ENCODE measurements around the gene RBPJ. TPM values are rescaled to one million over a fixed set of nuclear protein-coding genes. Genes with fewer than 3 reads are reported as not detected.

RBPJ gene
- polyA plus RNA-seq, 1 donor from 2014 or later = 89.8 TPM

DNA sequence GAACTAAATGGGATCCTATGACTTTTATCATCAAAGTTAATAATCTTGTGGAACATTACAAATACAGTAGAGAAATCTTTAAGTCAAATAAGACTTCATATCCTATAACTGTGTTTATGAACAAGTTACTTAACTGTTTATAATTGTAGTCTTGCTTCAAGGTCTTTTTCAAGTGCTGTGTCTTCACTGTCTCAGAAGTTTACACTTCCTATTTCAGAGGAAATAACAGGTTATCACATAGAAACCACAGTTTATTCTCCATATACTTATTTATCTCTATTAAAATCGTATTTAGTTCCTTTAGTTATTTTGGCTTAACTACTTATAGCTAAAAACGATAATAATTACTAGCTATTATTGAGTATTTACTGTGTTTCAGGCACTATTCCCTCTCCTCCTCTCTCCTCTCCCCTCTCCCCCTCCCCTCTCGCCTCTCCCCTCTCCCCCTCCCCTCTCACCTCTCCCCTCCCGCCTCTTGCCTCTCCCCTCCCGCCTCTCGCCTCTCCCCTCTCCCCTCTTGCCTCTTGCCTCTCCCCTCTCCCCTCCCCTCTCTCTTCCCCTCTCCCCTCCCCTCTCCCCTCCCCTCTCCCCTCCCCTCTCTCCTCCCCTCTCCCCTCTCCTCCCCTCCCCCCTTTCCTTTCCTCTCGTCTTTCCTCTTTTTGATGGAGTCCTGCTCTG, 63.7 kb downstream of the RBPJ start:
- H3K27me3 ChIP-seq (ENCODE audit: insufficient read depth, low read depth, low read length) = no peaks in the 10 kb centered on the region
- no peak overlapping the region for H3K9ac ChIP-seq (ENCODE audit: low read length)
- H3K4me2 ChIP-seq (ENCODE audit: low read length) = no peak overlapping the region
- no peaks in the 10 kb centered on the region for H3F3A ChIP-seq (ENCODE audit: insufficient read depth, low read length, poor library complexity, severe bottlenecking)
- no peaks in the 10 kb centered on the region for H3K9me2 ChIP-seq (ENCODE audit: insufficient read depth, low read length)
- no peak overlapping the region for H3K27ac ChIP-seq (ENCODE audit: low read length)
- peaks cover 5% of the 10 kb centered on the region for H3K36me3 ChIP-seq (ENCODE audit: insufficient read depth, low read length)
- TF ChIP-seq, protein P1, sequence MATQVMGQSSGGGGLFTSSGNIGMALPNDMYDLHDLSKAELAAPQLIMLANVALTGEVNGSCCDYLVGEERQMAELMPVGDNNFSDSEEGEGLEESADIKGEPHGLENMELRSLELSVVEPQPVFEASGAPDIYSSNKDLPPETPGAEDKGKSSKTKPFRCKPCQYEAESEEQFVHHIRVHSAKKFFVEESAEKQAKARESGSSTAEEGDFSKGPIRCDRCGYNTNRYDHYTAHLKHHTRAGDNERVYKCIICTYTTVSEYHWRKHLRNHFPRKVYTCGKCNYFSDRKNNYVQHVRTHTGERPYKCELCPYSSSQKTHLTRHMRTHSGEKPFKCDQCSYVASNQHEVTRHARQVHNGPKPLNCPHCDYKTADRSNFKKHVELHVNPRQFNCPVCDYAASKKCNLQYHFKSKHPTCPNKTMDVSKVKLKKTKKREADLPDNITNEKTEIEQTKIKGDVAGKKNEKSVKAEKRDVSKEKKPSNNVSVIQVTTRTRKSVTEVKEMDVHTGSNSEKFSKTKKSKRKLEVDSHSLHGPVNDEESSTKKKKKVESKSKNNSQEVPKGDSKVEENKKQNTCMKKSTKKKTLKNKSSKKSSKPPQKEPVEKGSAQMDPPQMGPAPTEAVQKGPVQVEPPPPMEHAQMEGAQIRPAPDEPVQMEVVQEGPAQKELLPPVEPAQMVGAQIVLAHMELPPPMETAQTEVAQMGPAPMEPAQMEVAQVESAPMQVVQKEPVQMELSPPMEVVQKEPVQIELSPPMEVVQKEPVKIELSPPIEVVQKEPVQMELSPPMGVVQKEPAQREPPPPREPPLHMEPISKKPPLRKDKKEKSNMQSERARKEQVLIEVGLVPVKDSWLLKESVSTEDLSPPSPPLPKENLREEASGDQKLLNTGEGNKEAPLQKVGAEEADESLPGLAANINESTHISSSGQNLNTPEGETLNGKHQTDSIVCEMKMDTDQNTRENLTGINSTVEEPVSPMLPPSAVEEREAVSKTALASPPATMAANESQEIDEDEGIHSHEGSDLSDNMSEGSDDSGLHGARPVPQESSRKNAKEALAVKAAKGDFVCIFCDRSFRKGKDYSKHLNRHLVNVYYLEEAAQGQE (IDR thresholded peaks at IDR 0.05; ENCODE audit: borderline replicate concordance) = no peak
- no peak for TF ChIP-seq TAF1 (IDR thresholded peaks at IDR 0.05; ENCODE audit: low read depth)
- TF ChIP-seq SMC3 (conservative IDR thresholded peaks at IDR 0.05; ENCODE audit: poor library complexity) = no peak
- no peak for TF ChIP-seq POLR2AphosphoS5 (IDR thresholded peaks at IDR 0.05)
- TF ChIP-seq RAD21 (conservative IDR thresholded peaks at IDR 0.05) = no peak
- no peak for TF ChIP-seq EP300 (conservative IDR thresholded peaks at IDR 0.05; ENCODE audit: poor library complexity, severe bottlenecking)
- peaks cover 53% of the 10 kb centered on the region for H3K79me2 ChIP-seq (replicated peaks; ENCODE audit: insufficient read depth, low read length)
- no peak overlapping the region for H2AFZ ChIP-seq (ENCODE audit: low read depth, low read length)
- H3K4me3 ChIP-seq (ENCODE audit: low read length) = no peak overlapping the region
- no peaks in the 10 kb centered on the region for H4K20me1 ChIP-seq (ENCODE audit: insufficient read depth)
- no peaks in the 10 kb centered on the region for H3K9me3 ChIP-seq (ENCODE audit: low read length)

- H3F3A ChIP-seq (ENCODE audit: insufficient read depth, low read length, poor library complexity, severe bottlenecking) = no peaks in the 10 kb centered on the region
- peaks cover 41% of the 10 kb centered on the region for H3K79me2 ChIP-seq (replicated peaks; ENCODE audit: insufficient read depth, low read length)
- H3K27me3 ChIP-seq (ENCODE audit: insufficient read depth, low read depth, low read length) = no peaks in the 10 kb centered on the region
- H3K4me3 ChIP-seq (ENCODE audit: low read length) = no peak overlapping the region
- H2AFZ ChIP-seq (ENCODE audit: low read depth, low read length) = no peak overlapping the region
- no peaks in the 10 kb centered on the region for H3K9me2 ChIP-seq (ENCODE audit: insufficient read depth, low read length)
- no peaks in the 10 kb centered on the region for H4K20me1 ChIP-seq (ENCODE audit: insufficient read depth)
- no peak overlapping the region for H3K27ac ChIP-seq (ENCODE audit: low read length)
- H3K4me2 ChIP-seq (ENCODE audit: low read length) = no peak overlapping the region
- TF ChIP-seq MXI1 (conservative IDR thresholded peaks at IDR 0.05; ENCODE audit: poor library complexity, severe bottlenecking) (no peak), TAF1 (IDR thresholded peaks at IDR 0.05; ENCODE audit: low read depth) (no peak)
- H3K9ac ChIP-seq (ENCODE audit: low read length) = no peak overlapping the region
- H3K9me3 ChIP-seq (ENCODE audit: low read length) = no peaks in the 10 kb centered on the region
- H3K36me3 ChIP-seq (ENCODE audit: insufficient read depth, low read length) = peaks cover 5% of the 10 kb centered on the region
These were observed 64.9 kb downstream of the RBPJ start for GRCh38 chr4:26385690-26386089.

- no peaks in the 10 kb centered on the region for H4K20me1 ChIP-seq (ENCODE audit: insufficient read depth)
These were observed 65.6 kb downstream of the RBPJ start for GRCh38 chr4:26386386-26386785.

More at GRCh38 chr4:26386386-26386785, 65.6 kb downstream of the RBPJ start:
- H2AFZ ChIP-seq (ENCODE audit: low read depth, low read length) = no peak overlapping the region
- no peaks in the 10 kb centered on the region for H3K27me3 ChIP-seq (ENCODE audit: insufficient read depth, low read depth, low read length)
- H3K9me2 ChIP-seq (ENCODE audit: insufficient read depth, low read length) = no peaks in the 10 kb centered on the region
- no peak overlapping the region for H3K27ac ChIP-seq (ENCODE audit: low read length)
- no peaks in the 10 kb centered on the region for H3F3A ChIP-seq (ENCODE audit: insufficient read depth, low read length, poor library complexity, severe bottlenecking)
- no peak for TF ChIP-seq EP300 (conservative IDR thresholded peaks at IDR 0.05; ENCODE audit: poor library complexity, severe bottlenecking)
- H3K9me3 ChIP-seq (ENCODE audit: low read length) = no peaks in the 10 kb centered on the region
- peaks cover 34% of the 10 kb centered on the region for H3K79me2 ChIP-seq (replicated peaks; ENCODE audit: insufficient read depth, low read length)
- H3K9ac ChIP-seq (ENCODE audit: low read length) = no peak overlapping the region
- H3K4me3 ChIP-seq (ENCODE audit: low read length) = no peak overlapping the region
- no peak overlapping the region for H3K4me2 ChIP-seq (ENCODE audit: low read length)
- peaks cover 5% of the 10 kb centered on the region for H3K36me3 ChIP-seq (ENCODE audit: insufficient read depth, low read length)

All from neural cell (in vitro differentiated cells).